ENCODE data around the gene PYM1.

The PYM1 gene

DNA sequence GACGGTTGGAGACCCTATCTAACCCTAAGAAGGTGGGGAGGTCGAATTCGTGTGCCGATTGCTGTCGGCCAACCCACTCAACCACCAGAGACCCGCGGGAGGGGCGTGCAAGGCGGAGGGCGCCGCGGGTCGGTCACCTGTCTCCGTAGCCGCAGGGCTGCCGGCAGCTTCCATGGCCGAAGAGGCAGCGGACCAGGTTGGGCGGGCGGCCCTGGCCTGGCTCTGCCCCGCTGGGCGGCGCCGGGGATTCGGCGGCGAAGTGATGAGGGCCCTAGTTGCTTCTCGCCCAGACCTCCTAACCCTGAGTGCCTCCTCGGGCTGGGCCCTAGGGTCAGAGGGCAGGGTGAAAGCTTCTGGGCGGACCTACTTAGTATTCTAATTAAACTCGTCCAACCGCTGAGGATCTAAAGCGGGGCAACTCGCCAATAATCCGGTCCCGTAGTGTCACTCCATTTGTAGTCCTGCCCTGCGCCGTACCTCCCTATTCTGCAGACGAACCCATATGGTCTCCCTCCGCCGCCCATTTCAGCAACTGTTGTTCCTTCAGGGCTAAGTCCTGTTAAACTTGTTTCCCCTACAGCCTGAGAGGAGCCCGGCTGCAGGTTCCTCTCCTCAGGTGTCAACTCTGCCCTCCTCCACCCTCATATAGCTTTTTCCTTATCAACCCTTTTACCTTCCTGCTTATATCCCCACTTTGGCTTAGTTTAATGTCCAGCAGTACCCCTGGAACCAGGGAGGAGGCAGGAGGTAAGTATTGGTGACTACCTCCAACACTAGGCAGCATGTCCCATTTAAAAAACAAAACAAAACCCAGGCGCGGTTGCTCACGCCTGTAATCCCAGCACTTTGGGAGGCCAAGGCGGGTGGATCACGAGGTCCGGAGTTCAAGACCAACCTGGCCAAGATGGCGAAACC lies at the start of gene PYM1:
Gene PYM1, minus strand, starts transcription at position 307 of the 915 bp plus-strand sequence. Its CDS starts 133 bp downstream, at position 174.
- peak; percentile 90 for DNase-seq

DNA sequence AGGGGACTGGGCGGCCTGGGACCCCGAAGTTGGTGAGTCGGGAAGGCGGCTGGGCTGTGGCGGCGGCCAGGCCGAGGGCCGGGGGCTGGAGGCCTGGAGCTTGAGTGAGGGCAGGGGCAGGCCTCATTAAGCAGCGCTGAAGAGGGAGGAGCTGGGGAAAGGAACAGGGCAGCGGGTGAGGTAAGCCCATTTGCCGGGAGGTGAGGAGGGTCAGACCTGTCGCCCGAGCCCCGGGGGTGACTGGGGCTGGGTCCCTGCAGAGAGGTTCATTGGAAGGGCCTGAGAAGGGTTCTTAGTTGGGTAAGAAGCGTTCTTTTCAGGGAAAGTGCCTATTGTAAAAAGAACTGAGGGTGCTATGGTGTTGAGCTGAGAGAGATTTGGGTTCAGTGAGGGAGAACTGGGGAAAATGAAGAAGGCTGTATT lies 46.6 kb upstream of the PYM1 start:
- peak; percentile 81 for DNase-seq

DNA sequence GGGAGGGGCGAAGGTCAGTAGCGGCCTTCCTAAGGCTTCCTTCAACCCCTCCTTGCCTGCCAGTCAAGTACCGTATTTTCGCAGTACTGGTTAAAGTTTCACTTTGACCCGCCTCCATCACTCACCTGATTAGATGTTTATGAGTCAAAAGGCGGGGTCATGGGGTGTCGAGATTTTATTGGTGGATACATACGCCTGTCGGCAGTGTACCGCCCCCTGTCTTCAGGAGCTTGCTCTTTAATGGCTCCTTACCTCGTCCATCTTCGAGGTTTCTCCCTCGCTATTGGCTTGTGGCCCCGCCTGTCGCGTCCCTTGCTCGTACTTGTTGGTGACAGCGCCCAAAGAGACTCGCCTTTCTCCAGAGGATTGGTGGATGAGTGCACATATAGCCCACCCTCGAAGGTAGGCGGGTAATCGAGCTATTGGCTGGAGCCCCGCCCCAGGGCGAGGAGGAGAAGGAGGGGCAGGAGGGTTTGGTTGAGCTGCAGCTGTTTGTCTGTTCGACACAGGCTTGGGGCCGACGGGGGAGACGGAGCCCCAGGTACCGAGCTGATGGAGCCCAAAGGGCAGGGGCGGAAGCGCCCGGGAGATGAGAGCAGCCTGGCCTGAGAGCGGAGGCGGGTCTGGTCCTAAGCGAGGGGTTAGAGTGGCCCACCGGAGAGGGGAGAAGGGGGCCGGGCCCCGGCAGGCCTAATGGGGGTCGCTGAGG lies 46.1 kb upstream of the PYM1 start, which contains the start of gene RAB5B:
Gene RAB5B, plus strand, starts transcription at position 480 of the 709 bp plus-strand sequence. CDS start 12,883 bp downstream, outside the sequence.
- peak; percentile 100 for DNase-seq

DNA sequence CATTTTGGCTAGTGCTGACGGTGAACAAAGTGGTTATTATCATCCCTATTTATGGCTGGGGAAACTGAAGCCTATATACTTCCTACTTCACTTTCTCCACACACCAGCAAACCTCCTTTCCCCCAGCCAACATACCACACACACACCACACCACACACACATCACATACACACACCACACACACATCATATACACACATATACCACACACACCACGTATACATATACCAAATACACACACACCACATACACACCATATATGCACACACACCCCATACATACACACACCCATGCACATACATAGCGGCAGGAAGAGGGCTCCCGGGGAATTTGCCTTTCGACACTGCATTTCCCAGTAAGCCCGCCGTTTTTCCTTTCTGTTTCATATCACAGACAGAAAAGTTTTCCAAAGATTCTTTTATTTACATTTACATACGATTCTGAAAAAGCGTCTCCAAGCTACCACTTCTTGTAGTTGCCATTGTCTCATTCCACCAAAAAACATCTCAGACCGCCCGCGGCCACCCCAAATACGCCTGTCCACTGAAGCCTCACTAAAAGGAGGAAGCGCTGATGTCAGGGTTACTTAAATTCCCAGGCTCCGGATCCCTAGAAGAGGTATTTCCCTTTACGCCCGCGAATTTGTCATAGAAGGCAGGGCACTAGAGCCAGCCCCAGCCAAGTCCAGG lies 45.4 kb upstream of the PYM1 start:
- peak; percentile 72 for DNase-seq

DNA sequence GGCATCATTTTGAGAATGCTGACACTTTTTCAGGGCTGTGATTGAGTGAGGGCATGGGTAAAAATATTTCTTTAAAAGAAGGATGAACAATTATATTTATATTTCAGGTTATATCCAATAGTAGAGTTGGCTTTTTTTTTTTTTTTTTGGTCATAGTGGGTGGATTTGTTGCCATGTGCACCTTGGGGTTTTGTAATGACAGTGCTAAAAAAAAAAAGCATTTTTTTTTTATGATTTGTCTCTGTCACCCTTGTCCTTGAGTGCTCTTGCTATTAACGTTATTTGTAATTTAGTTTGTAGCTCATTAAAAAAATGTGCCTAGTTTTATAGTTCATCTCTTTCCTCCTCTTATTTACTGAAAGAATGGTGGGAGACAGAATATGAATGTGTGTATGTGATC lies 44.8 kb upstream of the PYM1 start:
- no peak for DNase-seq

DNA sequence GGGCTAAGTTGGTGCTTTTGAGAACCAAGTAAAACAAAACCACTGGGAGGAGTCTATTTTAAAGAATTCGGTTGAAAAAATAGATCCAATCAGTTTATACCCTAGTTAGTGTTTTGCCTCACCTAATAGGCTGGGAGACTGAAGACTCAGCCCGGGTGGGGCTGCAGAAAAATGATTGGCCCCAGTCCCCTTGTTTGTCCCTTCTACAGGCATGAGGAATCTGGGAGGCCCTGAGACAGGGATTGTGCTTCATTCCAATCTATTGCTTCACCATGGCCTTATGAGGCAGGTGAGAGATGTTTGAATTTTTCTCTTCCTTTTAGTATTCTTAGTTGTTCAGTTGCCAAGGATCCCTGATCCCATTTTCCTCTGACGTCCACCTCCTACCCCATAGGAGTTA lies 44.3 kb upstream of the PYM1 start:
- DNase-seq = no peak

DNA sequence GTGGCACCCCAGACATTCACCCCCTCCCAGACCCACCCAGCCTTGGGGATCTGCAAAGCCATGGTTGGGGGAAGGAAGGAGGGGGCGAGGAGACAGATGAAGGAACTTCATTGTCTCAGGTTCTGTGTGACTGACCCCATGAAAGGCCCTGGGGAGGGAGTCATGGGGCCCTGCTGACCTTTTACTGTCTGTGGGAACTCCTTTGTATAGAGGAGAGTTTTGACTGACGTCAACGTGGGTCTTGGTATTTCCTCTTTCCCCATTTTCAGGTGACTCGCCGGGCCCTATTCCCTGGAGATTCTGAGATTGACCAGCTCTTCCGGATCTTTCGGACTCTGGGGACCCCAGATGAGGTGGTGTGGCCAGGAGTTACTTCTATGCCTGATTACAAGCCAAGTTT lies 43.1 kb upstream of the PYM1 start:
- DNase-seq = no peak

DNA sequence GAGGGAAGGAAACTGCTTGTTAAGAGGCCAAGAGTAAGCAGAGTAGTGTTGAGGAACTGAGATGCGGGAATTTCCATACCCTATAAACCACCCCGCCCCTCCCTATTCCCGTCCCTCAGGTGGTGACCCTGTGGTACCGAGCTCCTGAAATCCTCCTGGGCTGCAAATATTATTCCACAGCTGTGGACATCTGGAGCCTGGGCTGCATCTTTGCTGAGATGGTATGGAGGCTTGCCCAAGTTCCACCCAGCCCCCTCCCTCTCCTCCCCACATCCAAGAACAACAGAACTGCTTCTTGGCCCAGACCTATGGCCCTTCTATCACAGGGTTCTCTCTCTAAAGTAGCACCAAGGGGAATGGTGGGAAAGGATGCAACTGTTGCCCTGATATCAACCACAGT lies 41.7 kb upstream of the PYM1 start:
- no peak for DNase-seq

DNA sequence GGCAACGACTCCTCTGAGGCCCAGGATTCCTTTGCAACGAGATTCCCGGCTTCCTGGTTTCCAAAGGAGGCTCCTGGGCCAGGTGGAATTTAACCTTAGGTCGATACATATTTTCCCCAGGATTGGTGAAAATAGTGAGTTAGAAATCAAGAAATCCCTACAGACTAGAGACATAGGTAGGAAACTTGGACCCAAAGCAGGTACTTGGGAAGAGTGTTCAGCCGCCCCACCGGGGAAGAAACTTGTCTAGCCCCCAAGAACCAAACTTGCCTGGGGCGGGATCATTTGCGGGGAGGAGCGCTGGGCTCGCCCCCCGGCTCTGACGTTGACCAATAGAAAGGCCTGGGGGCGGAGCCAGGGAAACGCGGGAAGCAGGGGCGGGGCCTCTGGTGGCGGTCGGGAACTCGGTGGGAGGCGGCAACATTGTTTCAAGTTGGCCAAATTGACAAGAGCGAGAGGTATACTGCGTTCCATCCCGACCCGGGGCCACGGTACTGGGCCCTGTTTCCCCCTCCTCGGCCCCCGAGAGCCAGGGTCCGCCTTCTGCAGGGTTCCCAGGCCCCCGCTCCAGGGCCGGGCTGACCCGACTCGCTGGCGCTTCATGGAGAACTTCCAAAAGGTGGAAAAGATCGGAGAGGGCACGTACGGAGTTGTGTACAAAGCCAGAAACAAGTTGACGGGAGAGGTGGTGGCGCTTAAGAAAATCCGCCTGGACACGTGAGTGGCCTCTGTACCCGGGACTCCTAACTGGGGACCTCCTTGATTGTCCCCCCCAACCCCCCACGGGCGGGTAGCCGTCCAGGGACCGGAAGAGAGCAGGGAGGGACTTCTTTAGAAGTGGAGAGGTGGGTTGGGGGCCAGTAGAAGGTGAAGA lies 39.0 kb upstream of the PYM1 start, which contains the start of gene CDK2:
Gene CDK2, plus strand, starts transcription at position 423 of the 874 bp plus-strand sequence. Its CDS starts 179 bp downstream, at position 602.
- DNase-seq = peak; percentile 91

DNA sequence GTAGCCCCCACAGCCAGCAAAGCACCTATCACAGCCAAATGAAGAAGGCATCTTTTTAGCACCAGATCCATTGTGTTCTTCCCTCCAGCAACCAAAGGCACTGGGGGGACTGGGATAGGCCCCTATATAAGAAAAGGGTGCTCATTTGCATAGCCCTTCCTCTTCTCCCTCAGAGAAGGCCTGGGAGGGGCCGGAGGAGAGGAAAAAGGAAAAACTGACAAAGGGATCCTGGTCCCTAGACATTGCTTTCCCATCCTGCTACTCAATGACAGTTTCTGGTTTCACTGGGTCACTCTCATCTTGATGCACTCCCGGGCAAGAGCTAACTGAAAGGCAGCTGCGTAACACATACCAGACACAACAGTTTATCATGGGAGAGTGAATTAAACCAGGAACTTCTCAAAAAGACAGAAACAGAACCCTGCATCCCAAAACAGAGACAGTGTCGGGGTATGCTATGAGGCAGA lies 38.3 kb upstream of the PYM1 start, which contains the start of gene PMEL:
Gene PMEL, minus strand, starts transcription at position 102 of the 467 bp plus-strand sequence. Its CDS starts 31 bp downstream, at position 71.
- DNase-seq = peak; percentile 64

DNA sequence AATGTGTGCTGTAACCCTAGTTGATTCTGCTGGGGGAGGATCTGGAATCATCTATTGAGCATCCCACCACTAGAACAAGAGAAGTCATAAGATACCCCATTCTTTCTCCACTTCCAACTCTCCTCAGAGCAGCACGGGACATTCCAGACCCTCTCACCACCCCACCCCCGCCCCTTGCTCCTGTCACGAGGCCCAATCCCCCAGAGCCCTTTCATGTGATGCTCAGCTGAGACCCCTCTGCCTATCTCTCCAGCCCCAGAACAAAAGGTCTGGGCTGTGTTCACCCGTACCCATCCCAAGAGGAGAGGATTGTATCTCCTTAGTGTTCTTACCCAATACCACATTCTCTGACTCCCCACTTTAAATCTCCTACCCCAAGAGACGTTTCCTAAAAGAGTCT lies 37.5 kb upstream of the PYM1 start:
- DNase-seq = no peak

DNA sequence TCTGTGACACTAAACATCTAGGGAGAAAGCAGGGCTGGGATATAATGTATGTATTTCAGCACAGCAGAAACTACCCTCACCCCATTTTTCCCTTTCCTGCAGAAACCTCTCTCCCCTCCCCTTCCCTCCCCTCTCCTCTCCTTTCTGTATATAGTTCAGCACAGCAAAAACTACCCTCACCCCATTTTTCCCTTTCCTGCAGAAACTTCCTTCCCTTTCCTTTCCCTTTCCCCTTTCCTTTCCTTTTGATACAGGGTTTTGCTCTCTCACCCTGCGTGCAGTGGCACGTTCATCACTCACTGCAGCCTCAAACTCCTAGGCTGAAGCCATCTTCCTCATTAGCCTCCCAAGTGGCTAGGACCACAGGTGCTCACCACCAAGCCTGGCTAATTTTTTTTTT lies 36.1 kb upstream of the PYM1 start:
- no peak for DNase-seq

DNA sequence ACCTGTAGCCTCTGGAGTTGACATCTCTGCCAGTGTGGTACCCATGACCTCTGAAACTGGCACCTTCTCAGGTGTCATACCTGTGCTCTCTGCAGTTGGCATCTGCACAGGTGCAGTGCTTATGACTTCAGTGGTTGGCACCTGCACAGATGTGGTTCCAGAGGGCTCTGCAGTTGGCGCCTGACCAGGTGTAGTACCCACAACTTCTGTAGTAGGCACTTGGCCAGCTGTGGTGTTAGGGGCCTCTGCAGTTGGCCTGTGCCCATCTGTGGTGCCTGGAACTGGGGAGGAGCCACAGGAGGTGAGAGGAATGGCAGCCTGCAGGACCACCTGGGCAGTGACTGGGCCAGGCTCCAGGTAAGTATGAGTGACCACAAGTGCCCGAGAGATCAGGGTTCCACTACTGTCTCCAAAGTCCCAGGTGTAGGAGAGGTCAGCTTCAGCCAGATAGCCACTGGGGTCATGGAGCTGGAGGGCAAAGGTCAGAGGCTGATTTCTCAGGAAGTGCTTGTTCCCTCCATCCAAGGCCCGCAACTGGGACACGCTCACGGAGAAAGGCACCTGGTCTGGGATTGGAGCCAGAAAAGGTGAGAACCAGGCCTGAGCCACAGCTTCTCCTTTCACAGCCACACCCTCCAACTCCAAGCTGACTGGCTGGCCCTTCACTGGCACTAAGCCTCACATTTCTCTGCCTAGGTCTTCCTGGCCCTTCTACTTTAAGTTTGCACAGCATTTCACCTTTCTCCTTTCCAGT lies 29.6 kb upstream of the PYM1 start:
- no peak for DNase-seq

DNA sequence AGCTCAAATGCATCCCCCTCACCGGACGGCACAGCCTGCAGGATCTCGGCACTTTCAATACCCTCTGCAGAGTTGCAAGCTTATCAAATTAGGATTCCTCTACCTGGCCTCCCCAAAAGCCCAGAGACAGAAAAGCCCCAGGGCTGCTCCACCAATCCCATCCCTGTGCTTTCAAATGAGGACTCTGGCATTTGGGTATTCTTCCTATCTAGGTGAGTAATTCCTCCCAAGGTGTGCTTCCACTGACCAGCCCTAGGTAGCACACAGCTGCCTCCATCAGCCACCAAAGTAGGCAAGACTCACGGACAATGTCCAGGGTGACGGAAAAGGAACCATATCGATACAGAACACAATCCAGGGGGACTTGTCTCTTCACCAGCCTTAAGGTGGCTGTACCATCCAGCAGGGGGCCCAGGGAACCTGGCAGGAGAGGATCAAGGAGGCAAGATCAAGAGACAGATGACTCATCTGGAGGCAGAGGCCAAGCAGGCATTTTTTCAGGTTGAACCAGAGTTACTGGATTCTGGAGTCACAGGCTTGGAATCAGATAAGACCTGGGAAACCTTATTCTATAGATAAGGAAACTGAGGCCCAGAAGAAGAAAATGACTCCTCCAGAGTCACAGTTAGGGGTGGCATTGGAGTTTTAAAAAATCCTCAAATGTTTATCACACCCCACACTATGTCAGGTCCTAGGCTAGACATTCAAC lies 28.3 kb upstream of the PYM1 start:
- peak; percentile 73 for DNase-seq

DNA sequence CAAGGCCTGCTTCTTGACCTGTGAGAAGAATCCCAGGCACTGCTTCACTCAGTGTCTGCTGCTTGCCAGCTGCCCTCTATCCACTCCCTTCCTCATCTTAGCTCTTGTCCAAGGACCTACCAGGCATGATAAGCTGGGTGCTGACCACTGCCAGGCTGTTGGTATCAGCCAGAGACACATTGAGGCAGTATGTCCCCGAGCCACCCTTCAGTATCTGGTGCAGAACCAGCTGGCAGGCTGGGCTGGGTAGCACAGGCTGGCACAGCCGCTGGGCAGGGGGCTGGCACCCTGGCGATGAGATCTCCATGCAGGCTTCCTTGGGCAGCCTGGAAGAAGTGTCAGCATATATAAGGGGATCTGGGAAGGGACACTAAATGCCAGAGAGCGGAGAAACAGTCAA lies 27.6 kb upstream of the PYM1 start:
- DNase-seq = no peak

DNA sequence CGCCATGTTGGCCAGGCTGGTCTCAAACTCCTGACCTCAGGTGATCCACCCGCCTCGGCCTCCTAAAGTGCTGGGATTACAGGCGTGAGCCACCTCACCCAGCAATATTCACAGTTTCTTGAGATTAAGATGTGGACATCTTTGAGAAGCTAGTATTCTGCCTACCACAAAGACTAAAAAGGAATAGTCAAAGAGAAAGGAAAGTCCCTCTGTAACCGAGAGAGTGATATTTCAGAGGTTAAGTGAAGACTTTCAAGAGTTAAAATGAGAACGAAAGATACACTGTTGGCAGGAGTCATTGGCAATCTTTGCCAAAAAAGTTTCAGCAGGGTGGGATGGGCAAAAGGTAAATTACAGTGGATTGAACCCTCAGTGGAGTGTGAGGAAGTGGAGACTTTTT lies 18.9 kb upstream of the PYM1 start:
- no peak for DNase-seq

DNA sequence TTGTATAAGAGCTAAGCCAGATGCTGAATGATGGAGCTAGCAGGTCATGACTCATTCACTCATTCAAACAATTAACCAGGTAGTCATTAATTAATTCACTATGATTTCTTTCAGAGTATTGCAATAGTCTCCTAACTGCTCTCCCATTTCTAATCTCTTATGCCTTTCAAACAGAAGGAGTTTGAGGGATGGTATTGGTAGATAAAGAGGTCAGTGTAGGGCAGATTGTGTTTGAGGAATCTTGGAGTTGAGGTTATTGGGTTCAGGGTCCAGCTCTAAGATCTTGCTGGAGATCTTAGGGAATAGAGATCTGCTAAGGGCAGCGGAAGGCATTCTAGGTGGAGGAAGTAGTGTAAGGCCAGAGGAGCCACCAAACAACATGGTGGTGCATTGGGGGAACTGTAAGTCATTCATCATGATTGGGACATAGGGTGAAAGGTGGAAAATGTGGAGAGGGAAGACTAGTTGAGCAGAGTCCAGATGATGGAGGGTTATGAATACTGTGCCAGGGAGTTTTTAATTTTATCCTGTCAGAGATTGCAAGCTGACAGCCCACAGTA lies 15.0 kb upstream of the PYM1 start:
- DNase-seq = no peak

DNA sequence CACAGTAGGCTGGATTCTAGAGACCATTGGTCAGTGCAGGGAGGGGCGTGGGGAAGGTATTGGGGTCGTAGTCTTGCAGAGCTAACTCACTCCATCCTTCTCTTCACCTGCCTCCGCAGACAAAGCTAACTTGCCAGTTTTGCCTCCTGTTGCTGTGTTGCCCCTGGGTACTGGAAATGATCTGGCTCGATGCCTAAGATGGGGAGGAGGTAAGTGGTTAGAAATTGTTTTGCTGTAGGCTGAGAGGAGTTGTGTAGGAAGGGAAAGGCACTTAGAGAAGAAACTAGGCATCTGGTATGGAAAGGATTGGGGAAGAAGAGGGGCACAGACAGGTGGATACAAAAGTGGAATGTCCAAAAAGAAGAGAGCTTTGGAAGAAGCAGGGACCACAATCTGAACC lies 14.4 kb upstream of the PYM1 start:
- DNase-seq = no peak

DNA sequence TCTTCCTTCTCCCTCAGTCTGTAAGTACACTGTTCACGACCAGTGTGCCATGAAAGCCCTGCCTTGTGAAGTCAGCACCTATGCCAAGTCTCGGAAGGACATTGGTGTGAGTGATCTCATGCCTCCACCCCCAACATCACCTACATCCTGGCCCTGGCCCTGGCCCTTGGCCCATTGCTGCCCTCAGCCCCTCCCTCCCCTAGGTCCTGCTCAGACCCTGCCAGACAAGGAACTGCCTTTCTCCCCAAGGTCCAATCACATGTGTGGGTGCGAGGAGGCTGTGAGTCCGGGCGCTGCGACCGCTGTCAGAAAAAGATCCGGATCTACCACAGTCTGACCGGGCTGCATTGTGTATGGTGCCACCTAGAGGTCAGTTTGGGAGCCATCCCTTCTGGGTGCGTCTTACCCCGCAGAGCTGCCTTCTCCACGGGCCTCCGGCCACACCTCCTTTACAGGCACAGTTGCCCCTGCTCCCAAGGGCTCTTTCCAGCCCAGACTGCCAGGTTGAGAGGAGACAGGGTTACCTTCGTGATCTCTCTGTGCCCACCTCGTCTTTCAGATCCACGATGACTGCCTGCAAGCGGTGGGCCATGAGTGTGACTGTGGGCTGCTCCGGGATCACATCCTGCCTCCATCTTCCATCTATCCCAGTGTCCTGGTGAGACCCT lies 12.5 kb upstream of the PYM1 start:
- DNase-seq = peak; percentile 92
